GM10847 (cell line): ENCODE data around the gene LRRC38.

Source experiments
- POLR2A ChIP-seq: IDR thresholded peaks from 2 replicates; pipeline ENCODE4 v1.6.1; 2011; ENCODE audit not compliant: insufficient read length; ENCODE audit errors: extremely low read depth

LRRC38 gene

GRCh38 chr1:13450204-13450603 lies 63.6 kb downstream of the LRRC38 start:
- no peak for TF ChIP-seq POLR2A

DNA sequence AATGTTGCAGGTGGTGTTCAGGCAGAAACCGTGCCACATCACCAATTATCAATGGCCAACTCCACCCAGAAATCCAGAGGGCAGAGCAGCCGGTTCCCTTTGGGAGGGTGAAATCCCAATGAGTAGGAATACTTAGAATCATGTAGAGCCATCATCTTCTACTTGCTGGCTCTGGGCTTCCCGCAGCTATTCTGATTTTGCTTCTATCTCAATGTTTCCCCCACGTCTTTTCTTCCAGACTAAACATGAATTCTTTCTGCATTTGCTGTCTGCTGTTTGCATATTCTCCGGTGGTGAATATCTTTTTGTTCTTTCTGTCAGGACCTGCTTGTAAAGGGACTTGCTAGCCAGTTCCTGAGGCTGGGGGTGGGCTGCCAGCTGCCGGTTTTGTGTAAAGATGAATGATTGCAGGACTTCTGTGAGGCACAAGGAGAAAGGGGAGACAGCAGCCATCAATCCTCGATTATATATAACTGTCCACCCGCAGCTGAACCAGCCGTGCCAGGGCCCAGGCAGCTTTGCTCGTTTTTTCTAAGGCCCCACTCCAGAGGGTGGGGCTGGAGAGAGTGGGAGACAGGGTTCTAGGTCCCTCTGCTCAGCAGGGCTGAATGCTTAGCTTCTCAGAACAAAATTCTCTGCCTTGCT lies 70.3 kb downstream of the LRRC38 start:
- no peak for TF ChIP-seq POLR2A

- no peak for TF ChIP-seq POLR2A
Observed at GRCh38 chr1:13435458-13435857, 78.3 kb downstream of the LRRC38 start.

DNA sequence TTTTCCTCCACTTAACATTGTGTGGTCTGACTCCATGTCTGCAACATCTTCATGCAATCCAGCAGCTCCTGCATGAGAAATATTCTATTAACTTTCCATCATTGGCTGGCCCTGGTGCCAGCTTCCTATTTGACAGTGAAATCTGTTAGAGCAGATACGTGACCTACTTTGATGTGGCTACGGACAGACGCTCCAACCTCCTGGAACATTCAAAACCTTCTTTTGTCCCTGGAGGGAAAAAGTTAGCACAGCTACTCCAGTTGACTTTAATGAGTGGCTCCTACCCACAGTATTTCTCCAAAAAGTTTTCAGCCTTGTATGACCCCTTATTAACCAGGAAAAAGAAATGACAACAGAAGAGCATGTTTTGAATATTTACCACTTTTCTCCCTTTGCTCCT lies 81.6 kb downstream of the LRRC38 start:
- TF ChIP-seq POLR2A, result no peak

GRCh38 chr1:13430495-13430894 lies 83.3 kb downstream of the LRRC38 start:
- no peak for TF ChIP-seq POLR2A
